T-helper 2 cell (primary cell): ENCODE results near the gene TMEM158.

Experiments used
- DNase-seq, 5 experiments: peaks; one replicate each; pipeline versions ENCODE4 v3.0.0 to v3.0.0-alpha.2; 2012 to 2022
- total RNA-seq, 2 donors: gene quantifications; one replicate each; lab custom pipeline; 2026; lab: John Stamatoyannopoulos, UW

TMEM158 gene
- 0 reads per million in 2 donors for total RNA-seq

GRCh38 chr3:45226206-45226915 lies at the start of gene TMEM158:
TSS of gene TMEM158 (minus strand) at chr3:45226287. CDS start at chr3:45226027, 260 bp downstream.
- peak; percentile 20 to 63 (median 60) for DNase-seq

- no peak for DNase-seq
Measured at GRCh38 chr3:45275006-45275704, 49.1 kb upstream of the TMEM158 start.

- DNase-seq = no peak
Measured at GRCh38 chr3:45273681-45274515, 47.8 kb upstream of the TMEM158 start.

GRCh38 chr3:45272828-45273470 lies 46.9 kb upstream of the TMEM158 start:
- no peak for DNase-seq

- no peak for DNase-seq
Measured at GRCh38 chr3:45272032-45272810, 46.1 kb upstream of the TMEM158 start.

- DNase-seq = no peak
Measured at GRCh38 chr3:45269952-45270351, 43.9 kb upstream of the TMEM158 start.

GRCh38 chr3:45267097-45267496 lies 41.0 kb upstream of the TMEM158 start:
- no peak for DNase-seq

GRCh38 chr3:45261333-45262110 lies 35.4 kb upstream of the TMEM158 start:
- DNase-seq = no peak

- DNase-seq = no peak
Measured at GRCh38 chr3:45259133-45259532, 33.0 kb upstream of the TMEM158 start.

GRCh38 chr3:45258317-45258716 lies 32.2 kb upstream of the TMEM158 start:
- DNase-seq = no peak

- DNase-seq = no peak
Measured at GRCh38 chr3:45253316-45253715, 27.2 kb upstream of the TMEM158 start.

- no peak for DNase-seq
Measured at GRCh38 chr3:45252826-45253225, 26.7 kb upstream of the TMEM158 start.

GRCh38 chr3:45249391-45249790 lies 23.3 kb upstream of the TMEM158 start:
- DNase-seq = no peak

- no peak for DNase-seq
Measured at GRCh38 chr3:45246241-45246640, 20.2 kb upstream of the TMEM158 start.

GRCh38 chr3:45244356-45244755 lies 18.3 kb upstream of the TMEM158 start:
- DNase-seq = no peak

GRCh38 chr3:45241206-45241605 lies 15.1 kb upstream of the TMEM158 start:
- DNase-seq = no peak

- no peak for DNase-seq
Measured at GRCh38 chr3:45240292-45240691, 14.2 kb upstream of the TMEM158 start.

- no peak for DNase-seq
Measured at GRCh38 chr3:45239254-45239653, 13.2 kb upstream of the TMEM158 start.

GRCh38 chr3:45236964-45237363 lies 10.9 kb upstream of the TMEM158 start:
- no peak for DNase-seq

GRCh38 chr3:45235409-45235808 lies 9.3 kb upstream of the TMEM158 start:
- DNase-seq = no peak

- DNase-seq = no peak
Measured at GRCh38 chr3:45234250-45234649, 8.2 kb upstream of the TMEM158 start.
